ENCODE results near the gene L1CAM.

L1CAM gene

DNA sequence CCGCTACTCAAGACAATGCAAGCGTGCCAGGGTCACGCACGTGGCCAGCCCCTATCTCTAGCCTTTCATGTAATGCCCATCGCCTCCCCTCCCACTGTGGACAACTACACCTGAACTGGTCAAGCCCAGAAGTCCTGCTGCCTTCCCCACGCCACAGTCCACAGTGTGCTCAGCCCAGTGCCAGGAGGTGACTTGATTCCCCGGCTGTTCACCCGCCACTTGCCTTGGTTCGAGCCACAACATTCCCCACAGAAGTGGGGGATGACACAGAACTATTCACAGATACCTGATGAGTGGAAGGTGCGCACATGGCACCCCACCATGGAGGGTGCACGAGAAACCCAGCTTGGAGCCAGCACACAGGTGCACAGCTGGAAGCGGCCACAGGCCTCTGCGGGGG lies 33.3 kb upstream of the L1CAM start:
- no peak overlapping the region for H3K4me3 ChIP-seq (ENCODE audit: insufficient read depth in 1 of 2, low read depth in 1 of 2, low read length in 2 of 2)
- H3K27me3 ChIP-seq (ENCODE audit: control insufficient read depth in 1 of 2, insufficient read depth in 1 of 2, low read length in 2 of 2), result peaks cover 0 to 70% of the 10 kb centered on the region in 2 experiments
- H2BK12ac ChIP-seq (ENCODE audit: low read length in 2 of 2), result no peak overlapping the region
- no peaks in the 10 kb centered on the region for H3K79me1 ChIP-seq (replicated peaks; ENCODE audit: low read length, poor library complexity, severe bottlenecking)
- no peaks in the 10 kb centered on the region for H3K36me3 ChIP-seq (ENCODE audit: control insufficient read depth in 1 of 2, insufficient read depth in 2 of 2, low read depth in 1 of 2, low read length in 2 of 2)
- 94% methylated on average over 13 of the region's 13 CpGs for WGBS
- H2AK5ac ChIP-seq (ENCODE audit: low read length, severe bottlenecking), result no peak overlapping the region
- peaks cover 3% of the 10 kb centered on the region for H3K4me1 ChIP-seq (ENCODE audit: control insufficient read depth, insufficient read depth, low read depth, low read length)
- no peak overlapping the region for H2BK15ac ChIP-seq (ENCODE audit: low read depth, poor library complexity, severe bottlenecking)
- no peak overlapping the region for H4K8ac ChIP-seq (ENCODE audit: low read length)
- no peak overlapping the region for H3K14ac ChIP-seq (ENCODE audit: low read length in 2 of 2)
- H3K4ac ChIP-seq (ENCODE audit: low read depth in 1 of 2, low read length in 2 of 2), result no peak overlapping the region
- no peaks in the 10 kb centered on the region for H3K9me3 ChIP-seq (ENCODE audit: control insufficient read depth, low read length)
- H3K9ac ChIP-seq (ENCODE audit: low read length), result no peak overlapping the region
- no peak overlapping the region for H2AFZ ChIP-seq (ENCODE audit: low read depth, low read length)
- no peak overlapping the region for H2BK120ac ChIP-seq (ENCODE audit: low read depth, low read length)
- H2BK5ac ChIP-seq (ENCODE audit: low read depth, low read length, poor library complexity, severe bottlenecking), result no peak overlapping the region
- no peak for DNase-seq
- no peak overlapping the region for H3K27ac ChIP-seq (ENCODE audit: low read length, poor library complexity, severe bottlenecking)
- H4K91ac ChIP-seq (ENCODE audit: low read length), result no peak overlapping the region
- no peak overlapping the region for H3K23ac ChIP-seq (ENCODE audit: low read length in 2 of 2)
- no peak overlapping the region for H3K4me2 ChIP-seq (ENCODE audit: low read length, poor library complexity, severe bottlenecking)
- H3K18ac ChIP-seq (ENCODE audit: low read depth in 1 of 2, low read length in 2 of 2), result no peak overlapping the region

DNA sequence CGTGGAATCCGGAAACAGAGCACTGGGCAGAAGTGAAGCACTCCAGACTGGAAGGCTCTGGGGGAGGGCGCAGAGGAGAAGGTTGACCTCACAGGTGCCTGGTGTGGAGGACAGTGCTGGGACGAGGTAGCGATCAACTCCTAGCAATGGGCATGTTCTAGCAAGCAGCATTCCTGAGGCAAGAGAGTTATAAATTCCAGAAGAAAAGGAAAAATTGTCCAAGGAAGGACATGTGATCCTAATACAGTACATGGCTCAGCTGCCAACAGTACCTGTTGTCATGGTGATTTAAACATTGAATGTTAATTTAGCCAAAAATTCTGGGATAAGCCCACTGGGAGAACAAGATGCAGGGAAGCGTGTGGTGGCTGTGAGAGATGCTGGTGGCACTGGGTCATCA lies 31.9 kb upstream of the L1CAM start:
- H2BK15ac ChIP-seq (ENCODE audit: low read depth, poor library complexity, severe bottlenecking), result no peak overlapping the region
- no peak overlapping the region for H2BK120ac ChIP-seq (ENCODE audit: low read depth, low read length)
- WGBS, result 89% methylated on average over 6 of the region's 6 CpGs
- no peak overlapping the region for H3K23ac ChIP-seq (ENCODE audit: low read length in 2 of 2)
- H4K8ac ChIP-seq (ENCODE audit: low read length), result no peak overlapping the region
- H2BK5ac ChIP-seq (ENCODE audit: low read depth, low read length, poor library complexity, severe bottlenecking), result no peak overlapping the region
- peaks cover 0 to 63% of the 10 kb centered on the region in 2 experiments for H3K27me3 ChIP-seq (ENCODE audit: control insufficient read depth in 1 of 2, insufficient read depth in 1 of 2, low read length in 2 of 2)
- no peak overlapping the region for H4K91ac ChIP-seq (ENCODE audit: low read length)
- no peak overlapping the region for H2AK5ac ChIP-seq (ENCODE audit: low read length, severe bottlenecking)
- no peak overlapping the region for H3K18ac ChIP-seq (ENCODE audit: low read depth in 1 of 2, low read length in 2 of 2)
- no peak overlapping the region for H3K9ac ChIP-seq (ENCODE audit: low read length)
- H3K4me3 ChIP-seq (ENCODE audit: insufficient read depth in 1 of 2, low read depth in 1 of 2, low read length in 2 of 2), result no peak overlapping the region
- H3K36me3 ChIP-seq (ENCODE audit: control insufficient read depth in 1 of 2, insufficient read depth in 2 of 2, low read depth in 1 of 2, low read length in 2 of 2), result no peaks in the 10 kb centered on the region
- H3K9me3 ChIP-seq (ENCODE audit: control insufficient read depth, low read length), result no peaks in the 10 kb centered on the region
- H3K4ac ChIP-seq (ENCODE audit: low read depth in 1 of 2, low read length in 2 of 2), result no peak overlapping the region
- no peak overlapping the region for H3K27ac ChIP-seq (ENCODE audit: low read length, poor library complexity, severe bottlenecking)
- H3K4me2 ChIP-seq (ENCODE audit: low read length, poor library complexity, severe bottlenecking), result no peak overlapping the region
- H3K79me1 ChIP-seq (replicated peaks; ENCODE audit: low read length, poor library complexity, severe bottlenecking), result no peaks in the 10 kb centered on the region
- H2BK12ac ChIP-seq (ENCODE audit: low read length in 2 of 2), result no peak overlapping the region
- H3K4me1 ChIP-seq (ENCODE audit: control insufficient read depth, insufficient read depth, low read depth, low read length), result no peaks in the 10 kb centered on the region
- no peak overlapping the region for H3K14ac ChIP-seq (ENCODE audit: low read length in 2 of 2)
- no peak overlapping the region for H2AFZ ChIP-seq (ENCODE audit: low read depth, low read length)
- no peak for DNase-seq

GRCh38 chrX:153913701-153914100 lies 27.7 kb upstream of the L1CAM start:
- Histone ChIP-seq H4K8ac (ENCODE audit: low read length) (no peak overlapping the region), H2AK5ac (ENCODE audit: low read length, severe bottlenecking) (no peak overlapping the region), H3K9ac (ENCODE audit: low read length) (no peak overlapping the region), H3K9me3 (ENCODE audit: control insufficient read depth, low read length) (no peaks in the 10 kb centered on the region), H2AFZ (ENCODE audit: low read depth, low read length) (no peak overlapping the region), H2BK12ac (ENCODE audit: low read length in 2 of 2) (no peak overlapping the region), H3K23ac (ENCODE audit: low read length in 2 of 2) (no peak overlapping the region), H3K4me3 (ENCODE audit: insufficient read depth in 1 of 2, low read depth in 1 of 2, low read length in 2 of 2) (no peak overlapping the region), H3K18ac (ENCODE audit: low read depth in 1 of 2, low read length in 2 of 2) (no peak overlapping the region), H4K91ac (ENCODE audit: low read length) (no peak overlapping the region), H3K27me3 (ENCODE audit: control insufficient read depth in 1 of 2, insufficient read depth in 1 of 2, low read length in 2 of 2) (peaks cover 0 to 53% of the 10 kb centered on the region in 2 experiments), H3K4me1 (ENCODE audit: control insufficient read depth, insufficient read depth, low read depth, low read length) (peaks cover 2% of the 10 kb centered on the region), H3K79me1 (replicated peaks; ENCODE audit: low read length, poor library complexity, severe bottlenecking) (no peaks in the 10 kb centered on the region), H2BK5ac (ENCODE audit: low read depth, low read length, poor library complexity, severe bottlenecking) (no peak overlapping the region), H2BK120ac (ENCODE audit: low read depth, low read length) (no peak overlapping the region), H3K14ac (ENCODE audit: low read length in 2 of 2) (no peak overlapping the region), H2BK15ac (ENCODE audit: low read depth, poor library complexity, severe bottlenecking) (no peak overlapping the region), H3K4ac (ENCODE audit: low read depth in 1 of 2, low read length in 2 of 2) (no peak overlapping the region), H3K4me2 (ENCODE audit: low read length, poor library complexity, severe bottlenecking) (no peak overlapping the region), H3K36me3 (ENCODE audit: control insufficient read depth in 1 of 2, insufficient read depth in 2 of 2, low read depth in 1 of 2, low read length in 2 of 2) (no peaks in the 10 kb centered on the region), H3K27ac (ENCODE audit: low read length, poor library complexity, severe bottlenecking) (no peak overlapping the region)
- 97% methylated on average over 17 of the region's 17 CpGs for WGBS
- no peak for DNase-seq

DNA sequence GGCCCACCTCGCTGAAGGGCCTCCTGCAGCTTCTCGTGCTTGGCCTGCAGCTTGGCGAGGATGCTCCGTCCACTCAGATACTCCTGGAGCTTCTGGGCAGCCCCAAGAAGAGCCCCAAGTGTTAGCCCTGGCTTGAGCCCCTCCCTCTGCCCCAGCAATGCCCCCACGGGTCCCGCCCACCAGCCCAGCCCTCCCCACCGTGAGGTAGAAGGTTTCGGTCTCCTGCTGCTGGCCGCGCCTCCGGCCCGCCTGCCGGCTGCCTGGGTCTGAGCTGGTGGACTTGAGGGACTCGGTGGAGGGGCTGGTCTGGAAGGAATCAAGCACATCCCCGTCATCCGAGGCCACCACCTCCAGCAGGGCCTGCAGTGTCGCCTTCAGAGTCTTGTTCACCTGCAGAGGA lies 27.2 kb upstream of the L1CAM start:
- 69% methylated on average over 8 of the region's 17 CpGs for WGBS
- Histone ChIP-seq H2BK12ac (ENCODE audit: low read length in 2 of 2) (no peak overlapping the region), H3K18ac (ENCODE audit: low read depth in 1 of 2, low read length in 2 of 2) (no peak overlapping the region), H3K79me1 (replicated peaks; ENCODE audit: low read length, poor library complexity, severe bottlenecking) (no peaks in the 10 kb centered on the region), H4K91ac (ENCODE audit: low read length) (no peak overlapping the region), H2BK15ac (ENCODE audit: low read depth, poor library complexity, severe bottlenecking) (no peak overlapping the region), H4K8ac (ENCODE audit: low read length) (no peak overlapping the region), H3K23ac (ENCODE audit: low read length in 2 of 2) (no peak overlapping the region), H3K27ac (ENCODE audit: low read length, poor library complexity, severe bottlenecking) (no peak overlapping the region), H3K27me3 (ENCODE audit: control insufficient read depth in 1 of 2, insufficient read depth in 1 of 2, low read length in 2 of 2) (peaks cover 0 to 51% of the 10 kb centered on the region in 2 experiments), H2BK5ac (ENCODE audit: low read depth, low read length, poor library complexity, severe bottlenecking) (no peak overlapping the region), H2AK5ac (ENCODE audit: low read length, severe bottlenecking) (no peak overlapping the region), H3K9ac (ENCODE audit: low read length) (no peak overlapping the region), H2BK120ac (ENCODE audit: low read depth, low read length) (no peak overlapping the region), H3K36me3 (ENCODE audit: control insufficient read depth in 1 of 2, insufficient read depth in 2 of 2, low read depth in 1 of 2, low read length in 2 of 2) (no peaks in the 10 kb centered on the region), H3K9me3 (ENCODE audit: control insufficient read depth, low read length) (no peaks in the 10 kb centered on the region), H3K4me2 (ENCODE audit: low read length, poor library complexity, severe bottlenecking) (no peak overlapping the region), H3K4me3 (ENCODE audit: insufficient read depth in 1 of 2, low read depth in 1 of 2, low read length in 2 of 2) (no peak overlapping the region), H3K4ac (ENCODE audit: low read depth in 1 of 2, low read length in 2 of 2) (no peak overlapping the region), H3K14ac (ENCODE audit: low read length in 2 of 2) (no peak overlapping the region), H2AFZ (ENCODE audit: low read depth, low read length) (no peak overlapping the region), H3K4me1 (ENCODE audit: control insufficient read depth, insufficient read depth, low read depth, low read length) (peaks cover 2% of the 10 kb centered on the region)
- DNase-seq, result no peak
